ENCODE results near the gene BRS3. TPM values are rescaled to one million over a fixed set of nuclear protein-coding genes. Genes with fewer than 3 reads are reported as not detected.
"Not testable (repeated sequence)": the region's sequence is repeated elsewhere in the genome, so short reads cannot be mapped to it uniquely, and the experiment has no call there.

BRS3 gene
- not detected in 2 replicates for total RNA-seq

DNA sequence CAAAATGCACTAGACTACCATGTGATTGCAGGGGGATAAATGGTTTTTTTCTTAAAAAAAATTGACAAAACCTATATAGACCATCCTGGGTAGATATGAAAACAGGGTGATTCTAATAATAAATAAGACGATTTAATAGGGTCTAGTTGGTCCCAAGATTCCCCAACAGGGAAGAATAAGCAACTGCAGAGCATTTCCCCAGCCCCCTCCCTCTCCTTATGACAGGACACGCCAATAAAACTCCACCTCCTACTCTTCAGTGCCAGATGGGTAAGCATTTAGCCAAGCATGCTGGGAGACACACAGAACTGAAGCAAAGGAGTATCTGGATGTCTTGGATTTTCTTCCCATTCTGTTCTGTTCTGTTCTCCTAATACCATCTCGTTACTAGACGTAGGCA, at the start of gene BRS3:
Gene BRS3, plus strand, starts transcription at position 301 of the 400 bp plus-strand sequence. CDS start 168 bp downstream, outside the sequence.
- DNase-seq (ENCODE audit: low read depth): no peak
- TF ChIP-seq, protein P1, sequence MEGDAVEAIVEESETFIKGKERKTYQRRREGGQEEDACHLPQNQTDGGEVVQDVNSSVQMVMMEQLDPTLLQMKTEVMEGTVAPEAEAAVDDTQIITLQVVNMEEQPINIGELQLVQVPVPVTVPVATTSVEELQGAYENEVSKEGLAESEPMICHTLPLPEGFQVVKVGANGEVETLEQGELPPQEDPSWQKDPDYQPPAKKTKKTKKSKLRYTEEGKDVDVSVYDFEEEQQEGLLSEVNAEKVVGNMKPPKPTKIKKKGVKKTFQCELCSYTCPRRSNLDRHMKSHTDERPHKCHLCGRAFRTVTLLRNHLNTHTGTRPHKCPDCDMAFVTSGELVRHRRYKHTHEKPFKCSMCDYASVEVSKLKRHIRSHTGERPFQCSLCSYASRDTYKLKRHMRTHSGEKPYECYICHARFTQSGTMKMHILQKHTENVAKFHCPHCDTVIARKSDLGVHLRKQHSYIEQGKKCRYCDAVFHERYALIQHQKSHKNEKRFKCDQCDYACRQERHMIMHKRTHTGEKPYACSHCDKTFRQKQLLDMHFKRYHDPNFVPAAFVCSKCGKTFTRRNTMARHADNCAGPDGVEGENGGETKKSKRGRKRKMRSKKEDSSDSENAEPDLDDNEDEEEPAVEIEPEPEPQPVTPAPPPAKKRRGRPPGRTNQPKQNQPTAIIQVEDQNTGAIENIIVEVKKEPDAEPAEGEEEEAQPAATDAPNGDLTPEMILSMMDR (IDR thresholded peaks at IDR 0.05; ENCODE audit: insufficient read depth, low read depth, low read length): no peak
- H3K4me3 ChIP-seq (ENCODE audit: low read depth, low read length): no peak within 1 kb of the TSS

GRCh38 chrX:136438192-136438591, 49.6 kb upstream of the BRS3 start:
- no peak overlapping the region for H3K4me3 ChIP-seq (ENCODE audit: low read depth, low read length)
- TF ChIP-seq, protein P1 (IDR thresholded peaks at IDR 0.05; ENCODE audit: insufficient read depth, low read depth, low read length): no peak
- no peak for DNase-seq (ENCODE audit: low read depth)

DNA sequence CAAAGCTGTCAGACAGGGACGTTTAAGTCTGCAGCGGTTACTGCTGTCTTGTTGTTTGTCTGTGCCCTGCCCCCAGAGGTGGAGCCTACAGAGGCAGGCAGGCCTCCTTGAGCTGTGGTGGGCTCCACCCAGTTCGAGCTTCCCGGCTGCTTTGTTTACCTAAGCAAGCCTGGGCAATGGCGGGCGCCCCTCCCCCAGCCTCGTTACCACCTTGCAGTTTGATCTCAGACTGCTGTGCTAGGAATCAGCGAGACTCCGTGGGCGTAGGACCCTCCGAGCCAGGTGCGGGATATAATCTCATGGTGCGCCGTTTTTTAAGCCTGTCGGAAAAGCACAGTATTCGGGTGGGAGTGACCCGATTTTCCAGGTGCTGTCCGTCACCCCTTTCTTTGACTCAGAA, 42.1 kb upstream of the BRS3 start:
- DNase-seq (ENCODE audit: low read depth); H3K4me3 ChIP-seq (ENCODE audit: low read depth, low read length): not testable (repeated sequence)

DNA sequence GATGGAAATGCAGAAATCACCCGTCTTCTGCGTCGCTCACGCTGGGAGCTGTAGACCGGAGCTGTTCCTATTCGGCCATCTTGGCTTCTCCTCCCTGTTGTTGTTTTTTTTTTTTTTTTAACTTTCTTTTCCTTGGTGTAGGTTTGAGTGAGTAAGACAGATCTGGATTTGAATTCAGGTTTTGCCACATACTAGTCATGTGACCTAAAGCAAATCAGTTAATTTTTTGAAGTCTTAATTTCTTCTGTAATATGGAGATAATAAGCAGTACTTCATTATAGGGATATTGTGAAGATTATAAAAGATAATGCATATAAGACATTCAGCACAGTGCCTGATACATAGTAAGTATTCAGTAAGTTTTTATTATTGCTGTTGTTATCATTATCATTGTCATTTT, 41.5 kb upstream of the BRS3 start:
- TF ChIP-seq, protein P1 (IDR thresholded peaks at IDR 0.05; ENCODE audit: insufficient read depth, low read depth, low read length): no peak
- H3K4me3 ChIP-seq (ENCODE audit: low read depth, low read length): no peak overlapping the region
- DNase-seq (ENCODE audit: low read depth): no peak

- TF ChIP-seq, protein P1 (IDR thresholded peaks at IDR 0.05; ENCODE audit: insufficient read depth, low read depth, low read length): no peak
- H3K4me3 ChIP-seq (ENCODE audit: low read depth, low read length): no peak overlapping the region
- no peak for DNase-seq (ENCODE audit: low read depth)
Observed at GRCh38 chrX:136447308-136447707, 40.4 kb upstream of the BRS3 start.

GRCh38 chrX:136447968-136448367, 39.8 kb upstream of the BRS3 start:
- TF ChIP-seq, protein P1 (IDR thresholded peaks at IDR 0.05; ENCODE audit: insufficient read depth, low read depth, low read length): no peak
- DNase-seq (ENCODE audit: low read depth): no peak

DNA sequence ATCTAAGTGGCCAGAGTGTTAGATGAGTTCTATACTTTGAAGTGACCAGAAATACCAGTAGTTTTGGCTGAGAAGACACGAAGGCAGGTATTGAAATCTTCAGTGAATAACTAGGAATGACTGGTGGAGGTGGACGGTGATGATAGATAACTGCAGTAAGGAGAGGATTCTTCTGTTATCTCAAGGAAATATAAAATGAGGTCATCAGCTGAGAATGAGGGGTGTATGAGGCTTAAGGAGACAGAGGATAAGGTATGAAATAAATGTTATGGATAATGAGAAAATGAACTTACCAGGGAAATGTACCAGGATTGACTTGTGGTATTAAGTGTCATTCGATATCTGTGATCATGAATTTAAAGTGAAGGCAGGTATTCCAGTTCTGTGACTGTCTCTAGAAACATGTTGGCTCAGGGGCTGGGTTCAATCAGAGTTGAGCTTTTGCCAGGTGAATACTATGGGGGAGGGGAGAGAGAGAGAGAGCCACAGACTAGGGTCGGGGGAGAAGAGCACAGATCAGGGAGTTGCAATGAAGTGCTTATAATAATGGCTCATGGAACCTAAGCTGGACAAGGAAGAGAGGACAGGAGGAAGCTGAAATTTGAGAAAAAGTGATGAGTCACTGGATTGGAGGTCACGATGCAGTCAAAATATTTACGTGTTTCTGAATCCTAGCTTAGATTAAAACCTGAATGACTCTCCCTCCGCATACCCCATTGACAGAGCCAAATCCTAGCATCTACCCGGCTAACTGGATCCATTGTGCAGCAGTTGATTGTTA, 37.5 kb upstream of the BRS3 start:
- DNase-seq (ENCODE audit: low read depth): peak; percentile 23
- H3K4me3 ChIP-seq (ENCODE audit: low read depth, low read length): no peak overlapping the region
- TF ChIP-seq, protein P1 (IDR thresholded peaks at IDR 0.05; ENCODE audit: insufficient read depth, low read depth, low read length): no peak

More at GRCh38 chrX:136447968-136448367, 39.8 kb upstream of the BRS3 start:
- no peak overlapping the region for H3K4me3 ChIP-seq (ENCODE audit: low read depth, low read length)
